ENCODE measurements around the gene GATA2. TPM values are rescaled to one million over a fixed set of nuclear protein-coding genes. Genes with fewer than 3 reads are reported as not detected.
A peak's percentile ranks its signal among the peaks of the same experiment; 100 is the strongest.

Gene GATA2
- 10 to 100 TPM; 71.0 to 97.5 (median 79.6) TPM for total RNA-seq (2021; fragmentation: NEBNext Ultra II Directional; extraction: Animal tissue kit (Norgen Biotek cat#: 25700))
- long read RNA-seq, partial matches to known transcripts = 59 of 73 reads
- long read RNA-seq, other reads (novel, unspliced or antisense) = 11 of 73 reads

- DNase-seq = peak; percentile 24
- H3K36me3 Mint-ChIP-seq (ENCODE audit: low read depth) = peaks cover 18% of the 10 kb centered on the region
- peaks cover 5% of the 10 kb centered on the region for H3K27me3 Mint-ChIP-seq (ENCODE audit: insufficient read depth)
- TF ChIP-seq CTCF (IDR thresholded peaks at IDR 0.05) = peak; percentile 60; the same call in 1 of the 2 replicates
- peak within 1 kb of the TSS; percentile 94 for H3K27ac Mint-ChIP-seq
- H3K4me1 Mint-ChIP-seq (ENCODE audit: low read depth) = peaks cover 26% of the 10 kb centered on the region
- no peaks in the 10 kb centered on the region for H3K9me3 Mint-ChIP-seq
- H3K4me3 Mint-ChIP-seq = peak within 1 kb of the TSS; percentile 100
These were observed at the start of gene GATA2 for GRCh38 chr3:128492671-128493569. Gene GATA2, minus strand, starts transcription at chr3:128493201. Its CDS starts 6,170 bp downstream, at chr3:128487031.

GRCh38 chr3:128541246-128541645 is 48.2 kb upstream of the GATA2 start:
- Mint-ChIP-seq H3K27me3 (ENCODE audit: insufficient read depth) (peaks cover 19% of the 10 kb centered on the region), H3K4me1 (ENCODE audit: low read depth) (no peaks in the 10 kb centered on the region), H3K4me3 (no peak overlapping the region), H3K9me3 (peaks cover 16% of the 10 kb centered on the region), H3K36me3 (ENCODE audit: low read depth) (peaks cover 11% of the 10 kb centered on the region; the same call in 1 of the 2 replicates), H3K27ac (no peak overlapping the region)
- no peak for DNase-seq
- no peak for TF ChIP-seq CTCF (IDR thresholded peaks at IDR 0.05)

- Mint-ChIP-seq H3K27me3 (ENCODE audit: insufficient read depth) (peaks cover 33% of the 10 kb centered on the region), H3K4me3 (no peak overlapping the region), H3K9me3 (peaks cover 16% of the 10 kb centered on the region), H3K36me3 (ENCODE audit: low read depth) (peaks cover 11% of the 10 kb centered on the region; the same call in 1 of the 2 replicates), H3K27ac (no peak overlapping the region), H3K4me1 (ENCODE audit: low read depth) (no peaks in the 10 kb centered on the region)
- no peak for DNase-seq
- no peak for TF ChIP-seq CTCF (IDR thresholded peaks at IDR 0.05)
These were observed 46.4 kb upstream of the GATA2 start for GRCh38 chr3:128539376-128539775.

- Mint-ChIP-seq H3K27ac (no peak overlapping the region), H3K9me3 (no peaks in the 10 kb centered on the region; the same call in 1 of the 2 replicates)
These were observed 44.2 kb upstream of the GATA2 start for GRCh38 chr3:128537091-128537703.

More at GRCh38 chr3:128537091-128537703, 44.2 kb upstream of the GATA2 start:
- TF ChIP-seq CTCF (IDR thresholded peaks at IDR 0.05) = no peak
- no peak for DNase-seq
- no peaks in the 10 kb centered on the region; the same call in none of the 2 replicates for H3K36me3 Mint-ChIP-seq (ENCODE audit: low read depth)
- no peaks in the 10 kb centered on the region for H3K4me1 Mint-ChIP-seq (ENCODE audit: low read depth)
- peaks cover 36% of the 10 kb centered on the region for H3K27me3 Mint-ChIP-seq (ENCODE audit: insufficient read depth)
- no peak overlapping the region for H3K4me3 Mint-ChIP-seq
